IPS-NIHi7 (cell line): Measurements from ENCODE around the gene ABR.

ENCODE experiments used
- DNase-seq: peaks from one replicate; pipeline ENCODE4 v3.0.0; 2012; ENCODE audit warnings: mixed read lengths; ENCODE audit errors: extremely low spot score

The ABR gene

DNA sequence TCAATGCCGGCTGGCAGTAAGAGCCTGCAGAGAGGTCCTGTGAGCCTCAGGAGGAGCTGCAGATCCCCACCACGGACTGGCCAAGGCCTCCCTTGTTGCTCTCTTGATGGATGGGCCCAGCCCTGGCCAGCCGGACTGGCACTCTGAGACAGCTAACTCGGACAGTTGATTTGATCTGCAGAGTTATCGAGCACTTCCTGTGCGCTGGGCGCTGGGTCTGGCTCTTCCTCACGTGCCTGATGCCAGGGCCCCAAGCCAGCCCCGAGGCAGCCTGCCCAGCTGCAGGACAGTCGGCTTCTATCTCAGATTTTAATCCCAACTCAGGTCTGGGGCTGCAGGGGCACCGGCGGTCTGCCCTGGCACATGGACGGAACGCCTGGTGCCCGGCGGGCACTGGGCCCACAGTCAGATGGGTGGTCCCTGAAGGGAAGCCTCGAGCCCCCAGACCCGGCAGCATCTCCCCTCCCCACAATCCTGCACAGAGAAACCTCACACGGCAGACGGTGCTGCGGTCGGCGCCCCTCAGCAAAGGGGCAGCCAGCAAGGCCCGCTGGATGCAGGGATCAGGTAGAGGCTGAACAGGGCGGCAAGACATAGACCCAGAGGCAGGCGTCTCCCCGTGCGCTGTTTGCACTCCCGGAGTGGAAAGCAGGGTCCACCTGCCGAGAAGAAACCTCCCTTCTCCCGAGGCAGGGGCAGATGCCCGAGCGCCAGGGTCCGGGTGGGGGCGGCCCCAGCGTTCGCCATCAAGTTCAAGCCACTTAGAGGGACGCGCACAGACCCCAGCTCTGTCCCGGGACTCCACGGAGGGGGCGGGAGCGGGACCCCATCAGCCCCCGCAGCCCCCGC, 148.9 kb downstream of the ABR start:
- no peak for DNase-seq

DNA sequence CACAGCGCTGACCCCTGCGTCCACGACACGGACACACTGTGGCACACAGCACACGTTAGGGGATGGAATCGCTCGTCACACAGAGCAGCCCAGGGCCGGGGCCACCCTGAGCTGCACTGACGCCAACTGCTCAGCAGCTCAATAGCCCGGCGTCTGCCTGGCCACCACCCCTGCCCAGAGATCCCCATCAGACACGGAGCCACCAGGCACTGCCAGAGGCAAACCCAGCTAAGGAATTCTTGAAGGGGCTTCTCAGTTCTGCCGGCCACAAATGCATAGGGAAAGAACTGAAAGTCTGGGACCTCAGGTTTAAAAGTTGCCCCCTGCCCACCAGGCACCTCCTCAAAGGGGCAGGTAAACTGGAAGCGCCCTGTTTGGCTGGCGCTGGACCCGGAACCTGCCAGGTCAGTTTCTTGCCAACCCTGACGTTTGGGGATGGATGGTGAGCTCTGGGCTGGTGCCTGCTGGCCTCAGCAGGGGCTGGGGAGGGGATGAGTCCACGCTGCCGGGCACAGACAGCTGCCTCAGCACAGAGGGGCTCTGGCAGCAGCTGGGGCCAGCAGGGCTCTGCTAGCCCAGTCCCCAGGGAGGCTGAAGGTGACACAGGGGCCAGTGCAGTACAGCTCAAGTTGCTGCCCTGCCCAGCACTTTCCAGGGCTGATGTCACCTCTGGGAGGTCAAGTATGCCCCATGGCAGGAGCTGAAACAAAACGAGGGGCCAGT, 149.7 kb downstream of the ABR start:
- no peak for DNase-seq

DNA sequence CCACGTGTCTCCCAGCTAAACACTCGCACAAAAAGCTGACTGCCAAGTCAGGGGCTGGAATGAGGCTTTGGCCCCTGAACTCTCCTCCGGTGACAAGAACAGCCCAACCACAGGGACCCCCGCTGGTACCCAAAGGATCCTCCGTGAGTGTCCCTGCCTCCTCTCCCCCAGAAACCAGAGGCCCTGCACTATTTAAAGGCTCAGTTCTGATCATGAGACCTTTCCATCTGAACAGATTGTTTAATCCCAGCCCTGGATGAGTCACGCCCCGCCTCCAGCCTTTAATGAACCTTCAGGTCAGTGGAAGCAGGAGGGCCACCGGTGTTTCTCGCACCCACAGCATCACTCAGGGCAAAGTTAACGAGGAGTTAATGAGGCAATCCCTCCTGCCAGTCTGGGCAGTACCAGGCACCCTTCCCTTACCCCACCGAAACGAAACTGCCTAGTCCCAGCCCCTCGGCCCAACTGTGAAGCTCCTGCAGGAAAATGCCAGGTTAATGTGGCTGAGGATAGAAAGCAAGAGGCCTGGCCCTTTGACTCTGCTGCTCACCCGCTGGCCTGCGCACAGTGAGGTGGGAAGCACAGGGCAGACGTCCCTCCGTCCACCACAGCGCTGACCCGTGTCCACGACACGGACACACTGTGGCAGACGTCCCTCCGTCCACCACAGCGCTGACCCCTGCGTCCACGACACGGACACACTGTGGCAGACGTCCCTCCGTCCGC, 150.4 kb downstream of the ABR start:
- DNase-seq: no peak

- DNase-seq: no peak
These were observed 152.7 kb downstream of the ABR start for GRCh38 chr17:1027044-1027443.

GRCh38 chr17:1026599-1026975, 153.2 kb downstream of the ABR start:
- no peak for DNase-seq

DNA sequence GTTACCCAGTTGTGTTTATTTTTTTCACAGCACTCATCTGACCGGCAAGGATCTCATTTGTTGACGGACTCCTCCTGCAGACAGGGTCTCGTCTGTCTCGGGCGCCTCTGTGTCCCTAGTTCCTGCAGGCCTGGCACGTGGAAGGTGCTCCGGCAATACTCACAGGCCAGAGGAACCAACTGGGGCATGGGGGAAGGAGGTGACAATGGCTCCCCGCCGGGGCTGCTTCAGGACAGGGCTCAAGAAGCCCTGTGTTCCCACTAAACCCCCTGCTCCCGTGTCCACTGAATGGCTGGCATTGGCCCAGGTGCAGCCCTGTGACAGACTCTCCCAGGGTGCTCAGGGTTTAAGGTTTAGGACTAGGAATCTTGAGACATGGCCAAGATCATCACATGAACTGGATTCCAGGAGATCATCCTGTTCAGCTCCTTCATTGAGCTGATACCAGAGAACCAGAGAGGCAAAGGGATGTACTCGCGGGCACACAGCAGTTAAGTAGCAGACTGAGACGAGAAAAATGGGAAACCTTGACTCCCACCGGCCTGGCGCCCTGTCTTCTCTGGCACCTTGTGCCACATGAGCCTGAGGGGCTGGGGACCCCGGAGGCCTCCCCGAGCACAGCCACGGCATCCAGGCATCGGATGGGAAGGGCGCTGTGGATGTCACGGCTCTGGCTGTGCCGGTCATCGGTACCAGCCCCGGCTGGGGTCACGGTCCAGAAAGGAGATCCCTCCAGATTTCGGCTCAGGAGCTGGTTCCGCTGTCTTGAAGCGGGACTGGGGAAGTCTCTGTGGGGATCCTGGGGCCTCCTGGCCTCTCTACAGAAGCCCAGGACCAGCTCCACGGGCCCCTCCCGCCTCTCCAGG, 153.8 kb downstream of the ABR start:
- DNase-seq: no peak

DNA sequence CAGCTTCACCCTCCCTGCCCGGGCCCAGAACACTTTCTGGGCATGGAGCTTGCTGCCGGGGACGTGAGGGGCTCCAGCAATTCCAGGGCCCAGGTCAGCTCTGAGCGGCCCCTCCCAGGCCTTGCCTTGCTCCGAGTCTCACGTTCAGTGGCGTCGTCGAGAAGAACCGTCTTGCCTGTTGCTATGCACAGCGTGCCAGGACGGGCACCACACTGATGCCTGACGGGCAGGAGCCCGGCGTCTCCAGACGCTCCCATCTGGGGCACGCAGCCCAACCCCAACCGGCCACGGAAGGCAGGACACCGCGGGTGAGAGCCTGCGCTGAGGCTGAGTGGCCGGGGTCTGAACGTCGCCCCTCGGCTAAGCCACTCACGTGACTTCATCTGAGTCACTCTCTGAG, 155.7 kb downstream of the ABR start:
- no peak for DNase-seq

DNA sequence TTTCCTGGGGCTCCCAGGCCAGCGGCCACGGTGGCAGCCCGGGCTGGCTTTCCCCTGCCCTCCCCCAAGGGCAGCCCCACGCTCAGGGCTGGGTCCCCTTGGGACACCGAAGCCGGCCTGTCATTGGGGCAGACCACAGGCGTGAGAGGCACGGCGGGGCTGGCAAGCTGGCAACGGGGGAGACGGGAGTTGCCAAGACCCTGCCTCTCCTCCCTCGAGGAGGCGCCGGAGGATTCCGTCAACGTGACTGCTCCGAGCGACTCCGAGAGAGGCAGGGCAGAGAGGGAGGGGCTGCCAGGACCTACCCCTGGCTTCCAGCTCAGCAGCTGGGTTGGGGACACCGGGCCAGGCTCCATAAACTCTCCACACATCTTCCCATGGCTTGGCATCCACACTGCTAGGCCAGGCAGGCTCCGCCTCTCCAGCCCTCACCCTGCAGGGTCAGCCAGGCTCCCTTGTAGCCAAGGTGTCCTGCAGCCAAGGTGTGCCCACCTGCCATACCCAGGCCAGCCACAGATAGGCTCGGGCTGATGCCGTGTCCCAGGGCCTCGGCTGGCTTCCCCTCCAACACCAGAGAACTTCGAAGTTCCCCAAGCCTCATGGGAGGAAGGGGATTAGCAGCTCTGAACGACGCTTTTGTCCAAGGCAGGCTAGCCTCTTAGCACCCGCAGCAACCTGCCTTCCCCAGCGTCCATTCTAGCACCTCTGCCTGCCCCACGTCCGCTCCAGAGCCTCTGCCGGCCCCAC, 157.3 kb downstream of the ABR start:
- no peak for DNase-seq

DNA sequence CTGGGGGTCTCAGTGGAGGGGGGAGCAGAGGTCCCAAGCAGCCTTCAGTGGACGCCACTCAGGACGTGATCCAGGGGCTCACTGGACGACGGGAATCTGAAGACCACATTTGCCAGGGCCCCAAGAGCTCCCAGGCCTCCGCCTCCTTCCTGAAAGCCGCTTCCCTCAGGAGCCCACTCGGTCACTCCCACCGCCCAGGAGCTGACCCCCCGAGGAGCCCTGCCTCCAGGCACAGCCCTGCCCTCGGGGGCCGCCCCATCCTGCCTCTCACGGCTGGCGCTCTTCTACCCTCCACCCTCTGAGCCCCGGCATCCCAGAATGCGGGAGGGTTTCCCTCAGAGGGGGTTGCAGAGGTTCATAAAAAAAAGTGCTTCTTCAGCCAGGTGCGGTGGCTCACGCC, 158.6 kb downstream of the ABR start:
- no peak for DNase-seq

DNA sequence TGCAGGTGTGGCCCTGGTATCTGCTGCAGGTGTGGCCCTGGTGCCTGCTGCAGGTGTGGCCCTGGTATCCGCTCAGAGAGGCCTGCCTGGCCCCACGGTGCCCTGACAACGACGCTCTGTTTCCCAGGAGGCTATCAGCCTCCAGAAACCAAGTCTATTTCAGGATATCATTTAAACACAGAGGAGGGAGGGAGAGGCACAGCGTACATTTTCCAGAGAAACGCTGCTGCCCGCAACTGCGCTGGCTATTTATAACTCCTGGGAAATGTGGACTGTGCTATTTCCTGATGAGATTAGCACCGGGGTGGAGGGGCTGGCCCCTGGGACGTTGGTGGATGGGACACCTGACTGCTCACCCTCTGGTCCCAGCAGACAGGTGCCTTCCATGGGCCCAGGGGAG, 160.3 kb downstream of the ABR start:
- DNase-seq: no peak

DNA sequence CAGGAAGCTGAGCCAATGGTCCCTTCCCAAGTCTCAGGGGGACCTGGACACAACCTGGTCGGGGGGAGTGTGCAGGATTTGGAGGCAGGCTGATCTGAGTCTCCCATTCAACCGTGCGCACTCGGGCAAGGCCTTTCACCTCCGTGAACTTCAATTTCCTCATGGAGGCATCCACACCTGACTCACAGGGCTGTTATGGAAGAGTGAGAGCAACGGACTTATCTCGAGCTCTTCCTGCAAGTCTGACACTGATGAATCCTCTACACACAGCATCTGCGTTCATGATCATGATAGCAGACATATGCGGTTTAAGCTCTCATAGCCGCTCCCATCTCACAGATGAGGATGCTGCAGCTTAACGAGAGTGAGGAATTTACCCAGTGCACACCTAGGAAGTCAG, 161.2 kb downstream of the ABR start:
- no peak for DNase-seq

GRCh38 chr17:1013729-1014090, 166.1 kb downstream of the ABR start:
- DNase-seq: no peak

DNA sequence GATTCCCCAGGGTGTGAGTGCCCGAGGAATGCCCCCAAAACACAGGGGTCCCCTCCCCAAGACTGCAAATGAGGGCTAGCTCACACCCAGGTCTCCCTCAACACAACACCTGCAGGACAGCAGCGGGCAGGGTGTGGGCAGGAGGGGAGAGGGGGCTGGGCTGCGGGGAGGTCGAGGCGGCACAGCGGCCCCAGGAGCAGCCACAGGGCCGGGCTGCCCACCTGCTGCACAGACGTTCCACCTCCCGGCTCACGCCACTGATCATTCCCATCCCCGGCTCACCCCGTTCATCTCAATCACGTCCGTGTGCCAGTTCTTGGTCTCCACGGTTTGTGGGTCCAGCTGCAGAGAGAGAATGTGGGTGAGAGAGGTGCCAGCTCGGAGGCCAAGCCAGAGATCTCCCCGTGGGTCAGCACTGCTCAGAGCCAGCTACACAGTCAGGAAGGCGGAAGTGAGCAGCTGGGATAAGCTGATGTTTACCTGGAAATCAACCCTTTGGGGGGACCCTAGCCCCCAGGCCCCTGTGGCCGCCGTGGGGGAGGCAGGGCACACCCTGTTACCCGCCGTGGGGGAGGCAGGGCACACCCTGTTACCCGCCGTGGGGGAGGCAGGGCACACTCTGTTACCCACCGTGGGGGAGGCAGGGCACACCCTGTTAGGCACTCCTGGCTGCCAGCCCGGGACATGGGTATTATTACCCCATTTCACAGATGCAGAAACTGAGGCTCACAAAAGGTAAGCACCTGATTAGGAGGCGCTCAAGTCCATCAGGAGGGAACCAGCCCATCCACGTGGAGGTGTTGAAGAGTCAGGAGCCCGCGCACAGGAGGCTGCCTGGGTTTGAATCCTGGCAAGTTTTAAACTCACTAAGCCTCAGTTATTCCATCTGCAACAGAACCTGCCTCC, 166.7 kb downstream of the ABR start:
- no peak for DNase-seq

DNA sequence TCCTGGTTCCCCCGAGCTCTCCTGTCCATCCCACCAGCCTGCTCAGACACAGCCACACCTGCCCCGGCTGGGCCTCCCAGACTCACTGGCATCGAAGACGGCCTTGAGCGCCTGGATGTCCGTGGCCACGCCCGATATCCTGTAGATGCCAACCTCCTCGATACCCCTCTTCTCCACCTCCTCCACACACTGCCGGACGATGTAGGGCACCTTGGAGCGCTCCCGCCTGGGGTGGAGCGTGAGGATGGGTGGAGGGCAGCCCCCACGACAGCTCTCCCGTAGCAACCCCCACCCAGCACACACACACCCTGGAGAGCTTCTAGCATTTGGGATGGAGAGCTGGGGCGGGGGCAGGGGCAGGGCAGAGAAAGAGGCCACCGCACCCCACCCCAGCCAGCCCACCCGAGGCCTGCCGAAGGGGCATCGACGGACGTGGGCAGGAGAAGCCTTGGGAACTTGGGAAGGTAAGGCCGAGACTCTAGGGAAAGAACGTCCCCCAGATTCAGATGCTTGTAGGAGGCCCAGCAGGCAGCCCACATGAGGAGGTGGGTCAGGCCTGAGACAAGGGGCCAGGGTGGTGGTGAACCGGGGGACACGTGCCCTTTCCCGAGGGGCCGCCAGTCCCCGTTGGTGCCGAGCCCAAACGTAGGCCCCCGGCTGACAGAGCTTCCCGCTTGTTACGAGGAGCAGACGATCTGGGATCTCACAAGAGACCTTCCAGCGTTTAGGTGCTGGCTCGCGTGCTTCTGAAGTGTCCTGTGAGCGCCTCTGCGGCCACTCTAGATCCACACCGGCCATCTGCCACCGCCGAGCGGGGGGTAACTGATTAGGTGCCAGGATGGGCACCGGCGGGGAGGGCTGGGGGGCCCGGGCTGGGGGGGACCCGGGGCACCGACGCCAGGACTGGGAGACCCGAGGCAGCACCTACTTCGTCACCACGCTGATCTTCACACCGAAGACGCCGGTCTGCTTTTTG, 167.7 kb downstream of the ABR start:
- DNase-seq: no peak

GRCh38 chr17:1011138-1011537, 168.6 kb downstream of the ABR start:
- no peak for DNase-seq

- DNase-seq: no peak
These were observed 169.2 kb downstream of the ABR start for GRCh38 chr17:1010586-1010985.

- no peak for DNase-seq
These were observed 169.7 kb downstream of the ABR start for GRCh38 chr17:1010086-1010450.

GRCh38 chr17:1009229-1010085, 170.3 kb downstream of the ABR start:
- no peak for DNase-seq
